ENCODE data around the gene LDHB. TPM values are rescaled to one million over a fixed set of nuclear protein-coding genes. Genes with fewer than 3 reads are reported as not detected.
"Not testable (repeated sequence)": the region's sequence is repeated elsewhere in the genome, so short reads cannot be mapped to it uniquely, and the experiment has no call there.

Gene LDHB
- polyA plus RNA-seq, 1 donor = 578 TPM

DNA sequence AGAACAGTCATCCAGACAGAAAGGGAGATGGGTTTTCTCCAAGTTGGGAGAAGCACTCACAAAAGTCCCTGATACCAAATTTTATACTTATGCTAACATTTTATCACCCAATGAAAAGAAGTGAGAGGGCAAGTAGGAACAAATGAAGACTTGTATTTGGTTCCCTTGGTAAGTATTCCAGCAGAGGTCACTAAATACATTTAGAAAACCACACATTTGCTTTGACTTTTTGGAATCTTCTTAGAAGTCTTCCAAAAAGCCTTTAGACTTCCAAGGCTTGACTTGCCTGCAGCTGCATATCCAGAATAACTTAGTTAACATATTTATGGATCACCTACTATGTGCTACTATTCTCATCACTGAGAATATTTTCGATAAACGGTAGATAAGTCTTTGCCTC lies 49.9 kb downstream of the LDHB start:
- DNase-seq = peak; percentile 21

GRCh38 chr12:21606175-21606574 lies 51.5 kb downstream of the LDHB start:
- DNase-seq = no peak

GRCh38 chr12:21604245-21605101 lies 53.2 kb downstream of the LDHB start, which contains the start of gene GYS2:
GYS2 (minus strand) TSS chr12:21604847; CDS start chr12:21604592, 255 bp downstream.
- no peak for DNase-seq

DNA sequence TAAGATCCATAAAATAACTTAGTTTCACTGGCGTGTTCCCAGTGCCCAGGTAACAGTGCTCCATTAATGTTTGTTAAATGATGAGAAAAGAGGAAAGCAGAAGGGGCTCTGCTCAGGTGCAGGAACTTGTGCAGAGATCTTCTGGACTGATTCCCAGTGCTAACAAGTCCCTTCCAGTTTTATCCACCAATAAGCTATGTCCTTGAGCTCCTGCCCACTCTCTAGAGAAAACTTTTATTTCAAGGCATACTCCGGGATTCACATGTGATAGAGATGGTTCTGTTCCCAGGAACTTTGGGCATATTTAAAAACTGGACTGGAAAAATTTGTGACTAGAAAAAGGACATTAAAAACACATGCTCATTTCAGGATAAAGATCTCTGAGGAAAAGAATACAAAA lies 54.9 kb downstream of the LDHB start:
- DNase-seq = no peak

- no peak for DNase-seq
These were observed 57.4 kb downstream of the LDHB start for GRCh38 chr12:21600196-21600595.

- no peak for DNase-seq
These were observed 58.3 kb downstream of the LDHB start for GRCh38 chr12:21599143-21599999.

DNA sequence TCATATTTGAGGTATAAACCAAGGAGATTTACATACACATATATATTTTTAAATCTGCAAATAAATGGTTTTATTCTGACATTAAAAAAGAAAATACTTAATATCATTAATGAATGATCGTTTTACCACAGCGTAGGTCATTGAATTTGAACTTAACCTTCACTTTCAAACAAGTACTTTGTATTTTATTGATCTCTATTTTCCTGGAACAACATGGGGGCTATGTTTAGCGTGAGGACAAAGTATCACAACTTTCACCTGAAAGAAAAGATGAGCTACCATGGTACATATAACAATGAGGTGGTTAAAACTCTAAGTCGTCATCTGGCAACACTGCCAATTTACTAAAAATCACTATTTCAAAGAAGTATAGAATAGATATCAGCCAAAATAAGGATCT lies 59.0 kb downstream of the LDHB start:
- no peak for DNase-seq

DNA sequence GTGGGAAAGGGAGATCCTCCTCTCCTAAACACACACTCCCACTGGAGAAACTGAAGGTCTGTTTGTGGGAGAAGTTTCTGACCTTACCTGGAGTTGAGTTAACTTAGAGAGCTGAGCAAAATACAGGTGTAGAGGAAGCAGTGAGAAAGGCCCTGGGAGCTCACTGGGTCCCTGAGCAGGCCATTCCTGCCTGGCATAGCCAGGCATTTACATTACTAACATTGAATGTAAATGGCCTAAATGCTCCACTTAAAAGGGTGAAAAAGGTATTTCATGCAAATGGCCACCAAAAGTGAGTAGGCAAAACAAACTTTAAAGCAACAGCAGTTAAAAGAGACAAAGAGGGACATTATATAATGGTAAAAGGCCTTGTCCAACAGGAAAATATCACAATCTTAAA lies 62.3 kb downstream of the LDHB start:
- DNase-seq = not testable (repeated sequence)

DNA sequence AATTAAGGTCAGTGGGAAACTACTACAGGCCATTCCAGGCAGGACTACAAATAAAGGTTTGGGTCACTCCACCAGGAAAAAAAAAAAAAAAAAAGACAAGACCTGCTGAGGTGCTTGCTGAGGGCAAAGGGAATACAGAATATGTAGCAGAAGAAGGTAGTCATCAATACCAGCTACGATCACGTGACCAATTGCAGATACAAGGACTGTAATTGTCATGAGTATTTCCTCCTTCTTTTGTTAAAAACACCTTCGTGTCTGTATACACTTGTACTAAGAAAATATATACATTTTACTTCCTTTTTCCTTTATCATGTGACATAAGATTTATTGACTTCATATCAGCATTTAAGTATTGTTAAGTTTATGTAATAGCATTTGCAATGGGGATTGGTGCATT lies 72.2 kb downstream of the LDHB start:
- DNase-seq = no peak

Other genes with a start within 250 kb of the LDHB start
- gene PYROXD1, start 220.2 kb downstream of the LDHB start, polyA plus RNA-seq (ENCODE audit: insufficient read length) = 17.6 TPM
- 23.7 TPM for gene RECQL, start 156.2 kb downstream of the LDHB start, polyA plus RNA-seq (ENCODE audit: insufficient read length)
- 34.7 TPM for gene GOLT1B, start 156.1 kb downstream of the LDHB start, polyA plus RNA-seq (ENCODE audit: insufficient read length)
- gene SPX, start 131.5 kb downstream of the LDHB start, polyA plus RNA-seq (ENCODE audit: insufficient read length) = 32.7 TPM
- 0.06 TPM for gene GYS2, start 53.0 kb downstream of the LDHB start, polyA plus RNA-seq (ENCODE audit: insufficient read length)
- gene KCNJ8, start 116.9 kb upstream of the LDHB start, polyA plus RNA-seq (ENCODE audit: insufficient read length) = 33.8 TPM

All from hindlimb muscle (tissue), 1 donor.